GM23338 (cell line): ENCODE measurements around the gene SSTR5. TPM values are rescaled to one million over a fixed set of nuclear protein-coding genes. Genes with fewer than 3 reads are reported as not detected.

Source experiments
- ATAC-seq: fragments of 200-7000 bp; cut with Tn5 transposase; 3 replicates; pipeline ENCODE4 v1.9.1; 2020
- DNase-seq: peaks from one replicate; pipeline ENCODE4 v3.0.0-alpha.2; 2015; ENCODE audit warnings: low spot score
- H2AFZ ChIP-seq: fragments of 200-600 bp; sonication (generic); 2 replicates; pipeline ENCODE4 v1.8.0; 2016; ENCODE audit warnings: antibody characterized with exemption, mild to moderate bottlenecking, moderate library complexity
- H3F3A ChIP-seq: fragments of 200-600 bp; sonication (generic); replicated peaks from 2 replicates; pipeline ENCODE4 v1.8.0; 2017; ENCODE audit warnings: antibody characterized with exemption, mixed run types, low read depth
- H3K27ac ChIP-seq: fragments of 200-600 bp; sonication (generic); 2 replicates; pipeline ENCODE4 v1.6.1; 2016; ENCODE audit warnings: low read depth
- H3K27me3 ChIP-seq: fragments of 200-600 bp; sonication (generic); 2 replicates; pipeline ENCODE4 v1.8.0; 2016; ENCODE audit warnings: mild to moderate bottlenecking, mixed run types, moderate library complexity; ENCODE audit not compliant: insufficient read depth
- H3K36me3 ChIP-seq: fragments of 200-600 bp; sonication (generic); 2 replicates; pipeline ENCODE4 v1.8.0; 2016; ENCODE audit warnings: mild to moderate bottlenecking; ENCODE audit not compliant: insufficient read depth
- H3K4me1 ChIP-seq: fragments of 200-600 bp; sonication (generic); 2 replicates; pipeline ENCODE4 v1.8.0; 2016; ENCODE audit warnings: mild to moderate bottlenecking, moderate library complexity; ENCODE audit not compliant: insufficient read depth
- H3K4me2 ChIP-seq: fragments of 200-600 bp; sonication (generic); 2 replicates; pipeline ENCODE4 v1.7.1; 2017; ENCODE audit warnings: mixed run types
- H3K4me3 ChIP-seq: fragments of 200-600 bp; sonication (generic); 2 replicates; pipeline ENCODE4 v1.6.1; 2016; ENCODE audit warnings: mixed run types
- H3K79me2 ChIP-seq: fragments of 200-600 bp; sonication (generic); replicated peaks from 2 replicates; pipeline ENCODE4 v1.8.0; 2017; ENCODE audit warnings: mild to moderate bottlenecking; ENCODE audit not compliant: insufficient read depth
- H3K9me2 ChIP-seq: fragments of 200-600 bp; sonication (generic); 2 replicates; pipeline ENCODE4 v1.8.0; 2017; ENCODE audit not compliant: insufficient read depth
- H4K20me1 ChIP-seq: fragments of 200-600 bp; sonication (generic); replicated peaks from 2 replicates; pipeline ENCODE4 v1.8.0; 2017; ENCODE audit warnings: mild to moderate bottlenecking; ENCODE audit not compliant: insufficient read depth
- H3K27ac Mint-ChIP-seq: 2 replicates; pipeline ENCODE4 v1.8.0; 2020; ENCODE audit warnings: inconsistent platforms, mild to moderate bottlenecking, moderate library complexity, mixed read lengths
- H3K27me3 Mint-ChIP-seq: 3 replicates; pipeline ENCODE4 v1.8.0; 2022; ENCODE audit warnings: low read depth, mild to moderate bottlenecking, moderate library complexity, mixed read lengths, inconsistent platforms; ENCODE audit not compliant: insufficient read depth, poor library complexity
- H3K36me3 Mint-ChIP-seq: 3 replicates; pipeline ENCODE4 v1.8.0; 2021; ENCODE audit warnings: low read depth, mild to moderate bottlenecking, inconsistent platforms, moderate library complexity, mixed read lengths
- H3K4me1 Mint-ChIP-seq: 3 replicates; pipeline ENCODE4 v1.8.0; 2020; ENCODE audit warnings: mild to moderate bottlenecking, inconsistent platforms, mixed read lengths
- H3K4me3 Mint-ChIP-seq: 3 replicates; pipeline ENCODE4 v1.8.0; 2021; ENCODE audit warnings: moderate library complexity, mild to moderate bottlenecking, inconsistent platforms, mixed read lengths
- H3K9me3 Mint-ChIP-seq: 3 replicates; pipeline ENCODE4 v1.8.0; 2020; ENCODE audit warnings: moderate library complexity, mild to moderate bottlenecking, inconsistent platforms, mixed read lengths
- CREB1 ChIP-seq: fragments of 250-450 bp; sonication (Bioruptor Pico); IDR thresholded peaks from 2 replicates; pipeline ENCODE4 v1.5.0; 2020; ENCODE audit warnings: low read depth, mild to moderate bottlenecking, moderate library complexity
- ETS1 ChIP-seq: IDR thresholded peaks from 2 replicates; pipeline ENCODE4 v1.6.1; 2016; ENCODE audit warnings: antibody characterized with exemption
- EZH2 ChIP-seq: fragments of 200-600 bp; sonication (generic); IDR thresholded peaks from one replicate; pipeline ENCODE4 v1.8.0; 2017; ENCODE audit warnings: antibody characterized with exemption, mild to moderate bottlenecking, low read depth; ENCODE audit not compliant: unreplicated experiment
- EZH2phosphoT487 ChIP-seq: fragments of 200-600 bp; sonication (generic); IDR thresholded peaks from one replicate; pipeline ENCODE4 v1.8.1; 2018; ENCODE audit warnings: antibody characterized with exemption; ENCODE audit not compliant: unreplicated experiment
- JUNB ChIP-seq: IDR thresholded peaks from one replicate; pipeline ENCODE4 v1.6.1; 2016; ENCODE audit warnings: antibody characterized with exemption; ENCODE audit not compliant: unreplicated experiment
- NANOG ChIP-seq: IDR thresholded peaks from 2 replicates; pipeline ENCODE4 v1.6.1; 2016; ENCODE audit warnings: antibody characterized with exemption, borderline replicate concordance
- POLR2AphosphoS5 ChIP-seq: IDR thresholded peaks from 2 replicates; pipeline ENCODE4 v1.6.1; 2016; ENCODE audit warnings: antibody characterized with exemption, low read depth
- STAT1 ChIP-seq: IDR thresholded peaks from one replicate; pipeline ENCODE4 v1.6.1; 2016; ENCODE audit warnings: antibody characterized with exemption; ENCODE audit not compliant: unreplicated experiment
- ZNF114 ChIP-seq: fragments of 250-450 bp; sonication (Bioruptor Pico); IDR thresholded peaks from 2 replicates; pipeline ENCODE4 v1.5.0; 2020; ENCODE audit warnings: mild to moderate bottlenecking, moderate library complexity
- ZNF331 ChIP-seq: fragments of 250-450 bp; sonication (Bioruptor Pico); IDR thresholded peaks from 2 replicates; pipeline ENCODE4 v1.5.0; 2020; ENCODE audit warnings: low read depth, mild to moderate bottlenecking, moderate library complexity
- ZNF462 ChIP-seq: fragments of 250-450 bp; sonication (Bioruptor Pico); IDR thresholded peaks from 2 replicates; pipeline ENCODE4 v1.5.0; 2020; ENCODE audit warnings: mild to moderate bottlenecking, moderate library complexity
- polyA plus RNA-seq: library from polyadenylated mRNA; unstranded; fragments of >200 nt; fragmentation: Nextera tagmentation; extraction: Ambion mirVana; gene quantifications from 2 replicates; pipeline ENCODE4 v1.2.1, GENCODE V29; 2016
- total RNA-seq: library from RNA; depleted of rRNA; stranded (reverse); fragments of >200 nt; shearing (Covaris generic); gene quantifications from 2 replicates; pipeline ENCODE4 v1.2.3, GENCODE V29; 2014
- TF ChIP-seq, protein P1 (sequence below): IDR thresholded peaks from one replicate; pipeline ENCODE4 v1.6.1; 2018; ENCODE audit warnings: antibody characterized with exemption; ENCODE audit not compliant: unreplicated experiment
- TF ChIP-seq, protein P2 (sequence below), 2 experiments: fragments of 200-600 bp in 1 of 2; sonication (generic) in 1 of 2; conservative IDR thresholded peaks; 2 replicates each; pipeline versions ENCODE4 v1.5.1 to v1.6.1; 2016 to 2017; ENCODE audit warnings: antibody characterized with exemption in 2 of 2, low read depth in 2 of 2, mild to moderate bottlenecking in 2 of 2, moderate library complexity in 1 of 2

SSTR5 gene
- total and polyA plus RNA-seq, 2 experiments from 2014 or later: 0.60 to 1.0 TPM

- Mint-ChIP-seq H3K9me3 (peaks cover 3% of the 10 kb centered on the region), H3K27ac (no peak overlapping the region), H3K36me3 (peaks cover 3% of the 10 kb centered on the region; the same call in 1 of the 3 replicates)
Observed at GRCh38 chr16:1039762-1040161, 32.8 kb upstream of the SSTR5 start.

More at GRCh38 chr16:1039762-1040161, 32.8 kb upstream of the SSTR5 start:
- TF ChIP-seq EZH2: no peak
- TF ChIP-seq, protein P1, sequence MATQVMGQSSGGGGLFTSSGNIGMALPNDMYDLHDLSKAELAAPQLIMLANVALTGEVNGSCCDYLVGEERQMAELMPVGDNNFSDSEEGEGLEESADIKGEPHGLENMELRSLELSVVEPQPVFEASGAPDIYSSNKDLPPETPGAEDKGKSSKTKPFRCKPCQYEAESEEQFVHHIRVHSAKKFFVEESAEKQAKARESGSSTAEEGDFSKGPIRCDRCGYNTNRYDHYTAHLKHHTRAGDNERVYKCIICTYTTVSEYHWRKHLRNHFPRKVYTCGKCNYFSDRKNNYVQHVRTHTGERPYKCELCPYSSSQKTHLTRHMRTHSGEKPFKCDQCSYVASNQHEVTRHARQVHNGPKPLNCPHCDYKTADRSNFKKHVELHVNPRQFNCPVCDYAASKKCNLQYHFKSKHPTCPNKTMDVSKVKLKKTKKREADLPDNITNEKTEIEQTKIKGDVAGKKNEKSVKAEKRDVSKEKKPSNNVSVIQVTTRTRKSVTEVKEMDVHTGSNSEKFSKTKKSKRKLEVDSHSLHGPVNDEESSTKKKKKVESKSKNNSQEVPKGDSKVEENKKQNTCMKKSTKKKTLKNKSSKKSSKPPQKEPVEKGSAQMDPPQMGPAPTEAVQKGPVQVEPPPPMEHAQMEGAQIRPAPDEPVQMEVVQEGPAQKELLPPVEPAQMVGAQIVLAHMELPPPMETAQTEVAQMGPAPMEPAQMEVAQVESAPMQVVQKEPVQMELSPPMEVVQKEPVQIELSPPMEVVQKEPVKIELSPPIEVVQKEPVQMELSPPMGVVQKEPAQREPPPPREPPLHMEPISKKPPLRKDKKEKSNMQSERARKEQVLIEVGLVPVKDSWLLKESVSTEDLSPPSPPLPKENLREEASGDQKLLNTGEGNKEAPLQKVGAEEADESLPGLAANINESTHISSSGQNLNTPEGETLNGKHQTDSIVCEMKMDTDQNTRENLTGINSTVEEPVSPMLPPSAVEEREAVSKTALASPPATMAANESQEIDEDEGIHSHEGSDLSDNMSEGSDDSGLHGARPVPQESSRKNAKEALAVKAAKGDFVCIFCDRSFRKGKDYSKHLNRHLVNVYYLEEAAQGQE: no peak
- TF ChIP-seq NANOG: no peak
- TF ChIP-seq POLR2AphosphoS5: no peak
- TF ChIP-seq ZNF114: no peak
- no peak for TF ChIP-seq STAT1
- TF ChIP-seq ZNF462 (CRISPR knock-in tag): no peak
- TF ChIP-seq ETS1: no peak
- TF ChIP-seq, protein P2, sequence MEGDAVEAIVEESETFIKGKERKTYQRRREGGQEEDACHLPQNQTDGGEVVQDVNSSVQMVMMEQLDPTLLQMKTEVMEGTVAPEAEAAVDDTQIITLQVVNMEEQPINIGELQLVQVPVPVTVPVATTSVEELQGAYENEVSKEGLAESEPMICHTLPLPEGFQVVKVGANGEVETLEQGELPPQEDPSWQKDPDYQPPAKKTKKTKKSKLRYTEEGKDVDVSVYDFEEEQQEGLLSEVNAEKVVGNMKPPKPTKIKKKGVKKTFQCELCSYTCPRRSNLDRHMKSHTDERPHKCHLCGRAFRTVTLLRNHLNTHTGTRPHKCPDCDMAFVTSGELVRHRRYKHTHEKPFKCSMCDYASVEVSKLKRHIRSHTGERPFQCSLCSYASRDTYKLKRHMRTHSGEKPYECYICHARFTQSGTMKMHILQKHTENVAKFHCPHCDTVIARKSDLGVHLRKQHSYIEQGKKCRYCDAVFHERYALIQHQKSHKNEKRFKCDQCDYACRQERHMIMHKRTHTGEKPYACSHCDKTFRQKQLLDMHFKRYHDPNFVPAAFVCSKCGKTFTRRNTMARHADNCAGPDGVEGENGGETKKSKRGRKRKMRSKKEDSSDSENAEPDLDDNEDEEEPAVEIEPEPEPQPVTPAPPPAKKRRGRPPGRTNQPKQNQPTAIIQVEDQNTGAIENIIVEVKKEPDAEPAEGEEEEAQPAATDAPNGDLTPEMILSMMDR (conservative IDR thresholded peaks at IDR 0.05; ENCODE audit: low read depth in 2 of 2): no peak
- no peak for TF ChIP-seq JUNB
- no peak for TF ChIP-seq ZNF331 (CRISPR knock-in tag)
- TF ChIP-seq CREB1 (CRISPR knock-in tag): no peak
- no peak for TF ChIP-seq EZH2phosphoT487
- no peak overlapping the region for H3K4me3 ChIP-seq
- H4K20me1 ChIP-seq: no peaks in the 10 kb centered on the region
- H3K4me1 ChIP-seq: no peaks in the 10 kb centered on the region
- no peaks in the 10 kb centered on the region for H3K79me2 ChIP-seq
- no peak overlapping the region for H3K4me2 ChIP-seq
- Mint-ChIP-seq H3K27me3 (peaks cover 5% of the 10 kb centered on the region), H3K4me1 (no peaks in the 10 kb centered on the region; the same call in 2 of the 3 replicates), H3K4me3 (no peak overlapping the region)
- H3F3A ChIP-seq: no peaks in the 10 kb centered on the region
- ATAC-seq: no peak
- H2AFZ ChIP-seq: no peak overlapping the region
- no peak for DNase-seq
- no peaks in the 10 kb centered on the region for H3K27me3 ChIP-seq
- no peaks in the 10 kb centered on the region for H3K9me2 ChIP-seq
- H3K36me3 ChIP-seq: no peaks in the 10 kb centered on the region
- H3K27ac ChIP-seq: no peak overlapping the region
